Suprapubic skin (tissue), 4 donors: ENCODE results near the gene BOD1L1.

ENCODE experiments used
- CTCF ChIP-seq, 2 donors: fragments of 200-600 bp in 1 of 2; fragments of 450-650 bp in 1 of 2; sonication (generic) in 1 of 2; IDR thresholded peaks; one replicate each; pipeline ENCODE4 v1.5.1; 2016 to 2019; ENCODE audit warnings: antibody characterized with exemption in 2 of 2, mild to moderate bottlenecking in 1 of 2, moderate library complexity in 1 of 2
- EP300 ChIP-seq: sonication (generic); formaldehyde crosslinking; IDR thresholded peaks from one replicate; pipeline ENCODE4 v1.6.1; 2017; ENCODE audit warnings: antibody characterized with exemption
- POLR2A ChIP-seq, 2 donors: fragments of 450-650 bp; IDR thresholded peaks; one replicate each; pipeline ENCODE4 v1.6.1; 2017; ENCODE audit warnings: antibody characterized with exemption in 2 of 2, mild to moderate bottlenecking in 2 of 2, moderate library complexity in 2 of 2
- POLR2AphosphoS5 ChIP-seq, 3 donors: sonication (generic); formaldehyde crosslinking; IDR thresholded peaks; one replicate each; pipeline ENCODE4 v1.6.1; 2017; ENCODE audit warnings: antibody characterized with exemption in 3 of 3

DNA sequence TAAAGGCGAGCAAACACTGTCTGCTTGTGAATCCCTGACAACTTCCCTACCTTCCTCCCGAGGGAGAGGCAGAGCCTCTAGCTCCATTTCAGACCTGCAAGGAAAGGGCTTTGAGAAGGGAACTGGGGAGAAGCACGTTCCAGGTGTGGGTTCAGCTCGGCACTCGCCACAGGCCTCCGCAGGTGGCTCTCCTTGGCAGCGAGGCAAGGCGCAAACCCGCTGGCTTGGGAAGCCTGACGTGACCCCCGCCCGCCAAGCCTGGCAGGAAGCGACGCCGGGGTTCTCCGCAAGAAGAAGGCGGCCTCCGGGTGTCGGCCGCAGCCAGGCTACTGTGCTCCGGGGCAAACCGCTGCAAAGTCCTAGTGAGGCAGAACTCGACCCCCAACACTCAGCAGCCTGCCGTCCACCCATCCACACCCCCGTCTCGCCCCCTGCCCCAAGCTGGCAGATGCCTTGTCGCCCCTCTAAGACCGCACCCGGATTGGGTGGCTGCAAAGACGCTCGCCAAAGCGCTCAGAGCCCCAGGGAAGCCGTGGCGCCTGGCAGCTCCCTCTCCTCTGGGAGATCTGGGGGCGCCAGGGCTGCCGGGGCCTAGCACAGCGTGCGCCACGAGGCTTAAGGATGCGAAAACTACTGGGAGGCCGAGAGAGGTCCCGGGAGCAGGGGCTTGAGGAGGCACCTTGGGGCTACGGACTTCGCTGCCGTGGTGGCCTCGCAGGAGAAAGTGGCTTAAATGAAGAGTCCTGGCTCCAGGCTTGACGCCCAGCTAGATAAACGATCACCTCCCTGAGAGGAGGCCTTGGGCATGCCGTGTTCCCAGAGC lies 105.0 kb downstream of the BOD1L1 start:
- TF ChIP-seq POLR2AphosphoS5 (IDR thresholded peaks at IDR 0.05) (no peak), CTCF (IDR thresholded peaks at IDR 0.05) (no peak), EP300 (no peak), POLR2A (IDR thresholded peaks at IDR 0.05) (no peak)
